Neural cell (in vitro differentiated cells): ENCODE data around the gene AQP12A.

ENCODE experiments used
- CTCF ChIP-seq: fragments of 450-650 bp; IDR thresholded peaks from 2 replicates; pipeline ENCODE4 v1.5.1; 2014; ENCODE audit warnings: antibody characterized with exemption, mild to moderate bottlenecking, moderate library complexity; ENCODE audit not compliant: poor library complexity, severe bottlenecking
- EZH2 ChIP-seq: fragments of 200-600, 300-800 bp; shearing (Covaris generic), sonication (generic); IDR thresholded peaks from 2 replicates; pipeline ENCODE4 v1.6.1; 2014; ENCODE audit warnings: antibody characterized with exemption, low read length, borderline replicate concordance, mild to moderate bottlenecking; ENCODE audit not compliant: insufficient read depth, poor library complexity, severe bottlenecking

- TF ChIP-seq CTCF (no peak), EZH2 (no peak)
These were observed 27.0 kb upstream of the AQP12A start for GRCh38 chr2:240664622-240665021.
